Activated naive CD4-positive, alpha-beta T cell treated with anti-CD3 and anti-CD28 coated beads, Interleukin-2, amount 50 U/mL, for 72 hours (primary cell): ENCODE measurements around the gene AP2M1. TPM values are rescaled to one million over a fixed set of nuclear protein-coding genes. Genes with fewer than 3 reads are reported as not detected.

ENCODE experiments used
- ATAC-seq, 2 donors: fragments of 150-1000 bp; cut with Tn5 transposase; 2 replicates each; pipeline ENCODE4 v1.10.0; 2021; ENCODE audit warnings: mild to moderate bottlenecking in 2 of 2, moderate library complexity in 2 of 2
- DNase-seq, 2 donors: peaks; one replicate each; pipeline ENCODE4 v3.0.0; 2021 to 2022; ENCODE audit warnings: low spot score in 2 of 2
- H3K27ac Mint-ChIP-seq, 2 donors: one replicate each; pipeline ENCODE4 v1.8.0; 2022; ENCODE audit warnings: mild to moderate bottlenecking in 2 of 2, mixed read lengths in 2 of 2
- H3K36me3 Mint-ChIP-seq, 2 donors: one replicate each; pipeline ENCODE4 v1.8.0; 2022; ENCODE audit warnings: mixed read lengths in 2 of 2
- H3K9me3 Mint-ChIP-seq, 2 donors: one replicate each; pipeline ENCODE4 v1.8.0; 2022; ENCODE audit warnings: mixed read lengths in 2 of 2
- total RNA-seq, 2 donors: library from RNA; stranded (reverse); gene quantifications; one replicate each; pipeline ENCODE4 v1.2.3, GENCODE V29; 2022

The AP2M1 gene
- total RNA-seq: 100 to 1,000 TPM; 207 to 288 TPM

DNA sequence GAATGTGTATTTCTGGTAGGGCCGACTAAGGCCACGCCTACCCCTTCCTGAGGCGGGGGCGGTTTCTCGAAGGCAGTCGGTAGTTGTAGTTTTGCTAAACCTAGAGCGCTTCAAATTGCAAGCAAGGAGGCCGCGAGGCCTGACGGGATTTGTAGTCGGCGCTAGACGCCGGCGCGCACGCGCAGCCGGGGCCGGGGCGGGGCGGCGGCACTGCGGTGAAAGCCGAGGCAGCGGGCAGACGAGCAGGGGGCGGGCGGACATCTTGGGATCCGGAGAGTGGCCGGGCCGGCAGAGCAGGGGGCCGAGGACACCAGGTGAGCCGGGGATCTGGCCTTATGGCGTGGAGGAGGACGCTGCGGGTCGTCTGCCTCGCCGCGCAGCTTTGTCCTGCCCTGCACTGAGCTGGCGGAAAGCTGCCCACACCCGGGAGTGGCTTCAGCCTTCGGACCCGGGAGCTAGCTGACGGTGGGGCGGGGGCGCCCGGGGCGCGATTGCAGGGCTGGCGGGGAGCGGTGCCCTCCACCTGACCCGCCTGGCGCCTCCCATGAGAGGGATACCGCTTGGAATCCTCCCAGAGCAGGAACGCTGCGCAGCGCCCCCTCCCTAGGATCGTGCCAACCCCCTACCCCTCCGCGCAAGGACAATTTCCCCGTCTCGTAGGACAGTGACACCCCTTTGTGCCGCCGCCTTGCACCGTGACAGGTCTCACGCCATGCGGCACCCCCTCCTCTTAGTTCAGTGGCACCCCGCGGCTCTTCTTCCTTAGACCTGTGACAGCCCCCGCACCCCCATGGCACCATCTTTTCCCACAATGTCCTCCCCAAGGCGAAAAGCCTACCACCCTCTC is at the start of gene AP2M1:
Gene AP2M1 (plus strand): TSS at position 210 of the 847 bp plus-strand sequence. CDS start 2,139 bp downstream, outside the sequence.
- peaks cover 17 to 27% of the 10 kb centered on the region in 2 donors for H3K36me3 Mint-ChIP-seq

DNA sequence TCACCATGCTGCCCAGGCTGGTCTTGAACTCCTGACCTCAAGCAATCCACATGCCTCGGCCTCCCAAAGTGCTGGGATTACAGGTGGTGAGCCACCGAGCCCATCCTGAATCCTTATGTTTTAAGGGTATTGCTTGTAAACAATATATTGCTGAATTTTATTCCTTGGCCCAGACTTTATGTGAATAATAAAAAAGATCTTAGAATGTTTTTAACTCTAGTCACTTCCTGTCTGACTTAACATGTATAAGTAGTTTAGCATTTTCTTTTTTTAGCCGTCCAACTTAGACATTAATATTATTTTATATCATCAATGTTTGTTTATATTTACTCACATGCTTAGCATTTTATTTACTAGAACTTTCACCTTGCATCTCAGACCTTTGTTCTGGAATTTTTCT is 48.6 kb upstream of the AP2M1 start:
- DNase-seq (no peak), ATAC-seq (no peak)
- Mint-ChIP-seq H3K36me3 (no peaks in the 10 kb centered on the region), H3K9me3 (no peaks in the 10 kb centered on the region), H3K27ac (no peak overlapping the region)

More for the DNA sequence above, at the start of gene AP2M1:
- Mint-ChIP-seq H3K9me3 (no peaks in the 10 kb centered on the region), H3K27ac (peak within 1 kb of the TSS; percentile 95 to 96)
- peak; percentile 97 to 99 for DNase-seq
- ATAC-seq: peak; percentile 95 to 98

DNA sequence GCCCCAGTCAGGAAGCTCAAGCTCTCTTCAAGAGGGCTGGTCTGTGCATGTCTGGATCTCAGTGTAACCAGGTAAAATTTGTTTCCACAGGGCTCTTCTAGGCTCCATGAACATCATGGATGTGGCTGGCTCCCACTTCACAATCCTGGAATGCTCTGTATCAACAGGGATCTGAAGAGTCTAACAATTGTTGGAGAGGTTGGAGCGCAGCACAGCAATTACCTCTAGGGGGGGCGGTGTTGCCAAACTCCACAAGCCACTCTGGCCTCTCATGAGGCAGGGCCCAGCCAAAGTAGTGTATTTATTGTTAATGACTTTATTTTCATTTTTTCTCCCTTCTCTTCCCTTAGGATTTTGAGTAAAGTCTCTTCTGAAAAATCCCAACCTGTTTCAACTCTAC is 45.6 kb upstream of the AP2M1 start:
- DNase-seq (no peak), ATAC-seq (peak; percentile 40 to 47)
- no peak overlapping the region for H3K27ac Mint-ChIP-seq
- H3K36me3 Mint-ChIP-seq: peaks cover 2 to 6% of the 10 kb centered on the region in 2 donors
- no peaks in the 10 kb centered on the region for H3K9me3 Mint-ChIP-seq

DNA sequence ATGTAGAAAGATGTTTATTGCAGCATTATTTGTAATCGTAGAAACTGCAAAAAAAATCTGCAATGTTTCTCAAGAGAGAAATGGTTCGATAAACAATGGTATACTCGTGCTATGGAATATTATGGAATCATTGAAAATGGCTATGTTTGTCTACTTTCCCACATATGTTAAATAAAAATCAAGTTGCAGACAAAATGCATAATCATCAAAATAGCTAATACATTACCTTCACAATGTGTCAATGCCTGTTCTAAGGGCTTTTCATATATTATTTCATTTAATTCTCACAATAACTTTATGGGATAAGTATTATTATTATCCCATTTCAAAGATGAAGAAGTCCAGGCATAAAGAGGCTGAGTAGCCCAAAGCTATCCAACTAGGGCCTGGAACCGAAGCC is 41.7 kb upstream of the AP2M1 start:
- no peaks in the 10 kb centered on the region for H3K9me3 Mint-ChIP-seq
- H3K36me3 Mint-ChIP-seq: peaks cover 22 to 25% of the 10 kb centered on the region in 2 donors
- ATAC-seq: no peak
- DNase-seq: no peak
- H3K27ac Mint-ChIP-seq: no peak overlapping the region

DNA sequence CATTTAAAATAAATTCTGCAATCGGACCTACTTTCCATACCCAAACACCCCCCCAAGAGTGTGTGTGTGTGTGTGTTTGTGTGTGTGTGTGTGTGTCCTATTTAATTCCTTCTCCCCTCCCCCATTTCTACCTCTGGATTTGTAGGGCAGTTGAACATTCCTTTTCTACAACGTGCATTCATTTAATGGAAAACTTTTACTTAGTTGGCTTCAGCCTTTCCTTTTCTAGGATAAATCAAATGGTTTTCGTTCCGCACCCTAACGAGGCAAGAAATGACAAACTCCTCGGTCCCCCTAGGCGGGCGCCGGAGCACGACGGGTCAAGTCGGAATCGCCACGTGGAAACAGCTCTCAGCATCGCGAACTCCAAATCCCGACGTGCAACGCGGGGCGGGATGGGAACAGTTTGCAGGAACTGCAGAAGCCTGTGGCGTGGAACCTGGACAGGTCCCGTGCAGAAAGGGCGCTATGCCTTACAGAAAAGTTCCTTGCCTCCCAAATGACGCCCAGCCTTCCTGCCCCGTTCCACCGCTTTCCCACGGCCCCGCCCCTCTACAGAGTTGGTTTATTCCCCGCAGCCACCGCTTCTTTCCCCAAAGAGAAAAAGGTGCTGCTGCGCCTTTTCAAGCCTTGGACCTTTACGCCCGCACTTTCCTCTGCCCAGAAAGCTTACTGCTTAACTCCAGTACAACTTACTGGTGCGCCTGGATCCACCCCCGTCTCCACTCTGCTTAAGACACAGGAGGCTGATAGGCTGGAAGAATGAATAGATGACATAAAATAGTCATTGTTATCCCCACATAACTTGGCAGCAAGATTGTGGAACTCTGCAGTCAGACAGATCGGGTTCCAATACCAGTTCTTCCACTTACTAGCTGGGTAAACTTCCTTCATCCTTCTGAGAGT is 40.6 kb upstream of the AP2M1 start:
- DNase-seq (peak in 1 of 2 donors; percentile 42), ATAC-seq (peak; percentile 14 to 61)
- H3K36me3 Mint-ChIP-seq: peaks cover 24 to 25% of the 10 kb centered on the region in 2 donors
- peak overlapping the region; percentile 88 to 96 for H3K27ac Mint-ChIP-seq
- H3K9me3 Mint-ChIP-seq: no peaks in the 10 kb centered on the region

DNA sequence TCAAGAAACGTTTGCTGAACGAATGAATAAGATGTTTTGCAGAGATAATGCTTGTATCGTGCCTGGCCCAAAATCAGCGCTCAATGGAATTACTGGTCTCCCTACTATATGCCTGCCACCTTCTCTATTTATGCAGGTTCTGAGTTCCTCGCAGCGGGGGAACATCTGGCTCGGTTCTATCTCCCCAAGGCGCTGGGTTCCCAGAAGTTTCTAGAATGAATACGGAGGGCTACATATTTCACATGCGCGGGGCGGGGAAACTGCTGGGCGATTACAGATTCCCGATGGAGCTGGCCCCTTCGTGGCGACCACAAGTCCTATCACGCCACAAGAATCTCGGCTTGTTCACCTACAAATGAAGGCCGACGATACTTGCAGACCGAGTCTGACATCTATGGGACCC is 39.9 kb upstream of the AP2M1 start:
- Mint-ChIP-seq H3K9me3 (no peaks in the 10 kb centered on the region), H3K27ac (peak overlapping the region; percentile 88 to 96), H3K36me3 (peaks cover 24 to 25% of the 10 kb centered on the region in 2 donors)
- ATAC-seq: peak; percentile 26 to 43
- no peak for DNase-seq

DNA sequence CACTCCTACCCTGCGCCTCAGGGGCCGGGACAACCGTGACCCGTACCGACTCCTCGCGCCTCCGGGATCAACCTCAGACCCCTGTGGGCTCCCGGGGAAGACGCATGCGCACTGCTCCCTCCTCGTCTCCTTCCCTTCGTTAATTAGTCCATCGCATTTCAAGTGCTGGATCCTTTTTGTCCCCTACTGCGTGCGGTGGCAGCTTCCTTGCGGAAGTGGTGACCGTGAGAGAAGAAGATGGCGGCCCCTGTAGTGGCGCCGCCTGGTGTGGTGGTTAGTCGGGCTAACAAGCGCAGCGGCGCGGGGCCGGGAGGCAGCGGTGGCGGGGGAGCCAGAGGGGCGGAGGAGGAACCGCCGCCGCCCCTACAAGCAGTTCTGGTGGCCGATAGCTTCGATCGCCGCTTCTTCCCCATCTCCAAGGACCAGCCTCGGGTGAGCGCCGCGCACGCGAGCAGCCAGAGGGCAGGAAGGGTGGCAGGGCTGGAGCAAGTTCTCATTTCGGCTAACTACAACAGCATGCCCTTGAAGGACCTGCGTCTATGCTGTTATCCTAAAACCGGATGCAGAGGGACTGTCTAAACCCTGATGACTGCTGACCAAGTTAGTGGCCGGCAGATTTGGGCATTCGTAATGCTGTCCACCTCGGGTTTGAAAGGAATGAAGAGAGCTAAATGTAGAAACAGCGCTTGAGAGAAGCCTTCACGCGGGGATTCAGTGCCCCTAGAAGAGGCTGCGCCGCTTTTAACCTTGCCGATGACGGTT is 39.3 kb upstream of the AP2M1 start, which contains the start of gene EIF2B5:
Gene EIF2B5 (plus strand): TSS at position 210 of the 762 bp plus-strand sequence. CDS start 28 bp downstream, at position 238.
- ATAC-seq (peak; percentile 90 to 93), DNase-seq (peak; percentile 81 to 86)
- Mint-ChIP-seq H3K9me3 (no peaks in the 10 kb centered on the region), H3K27ac (peak within 1 kb of the TSS; percentile 88 to 96), H3K36me3 (peaks cover 24 to 25% of the 10 kb centered on the region in 2 donors)

DNA sequence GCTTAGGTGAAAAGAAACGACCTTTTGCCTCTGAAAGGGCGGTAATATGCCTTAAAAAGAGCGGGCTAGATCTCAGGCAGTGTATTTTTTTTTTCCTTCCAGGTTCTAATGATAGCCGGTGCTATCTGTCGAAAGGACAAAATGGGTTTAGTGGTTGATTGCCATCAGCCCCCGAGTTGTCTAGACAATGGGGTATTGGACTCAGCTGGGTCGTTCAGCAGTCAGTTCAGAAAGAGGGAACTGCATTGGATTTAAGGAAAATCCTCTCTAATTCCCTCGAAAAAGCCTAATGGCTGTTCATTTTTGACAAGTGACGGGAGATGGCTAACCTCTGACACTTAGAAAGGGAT is 38.8 kb upstream of the AP2M1 start:
- ATAC-seq (no peak), DNase-seq (no peak)
- Mint-ChIP-seq H3K27ac (peak overlapping the region; percentile 88 to 96), H3K9me3 (no peaks in the 10 kb centered on the region), H3K36me3 (peaks cover 24 to 25% of the 10 kb centered on the region in 2 donors)

DNA sequence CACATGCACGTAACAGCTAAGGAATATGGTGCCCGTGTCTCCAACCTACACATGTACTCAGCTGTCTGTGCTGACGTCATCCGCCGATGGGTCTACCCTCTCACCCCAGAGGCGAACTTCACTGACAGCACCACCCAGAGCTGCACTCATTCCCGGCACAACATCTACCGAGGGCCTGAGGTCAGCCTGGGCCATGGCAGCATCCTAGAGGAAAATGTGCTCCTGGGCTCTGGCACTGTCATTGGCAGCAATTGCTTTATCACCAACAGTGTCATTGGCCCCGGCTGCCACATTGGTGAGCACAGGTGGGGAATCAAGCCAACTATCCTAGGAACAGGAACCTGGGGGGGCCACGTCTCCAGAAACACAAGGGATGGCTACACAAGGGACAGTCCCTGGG is 34.2 kb upstream of the AP2M1 start:
- ATAC-seq (no peak), DNase-seq (no peak)
- no peaks in the 10 kb centered on the region for H3K9me3 Mint-ChIP-seq
- H3K36me3 Mint-ChIP-seq: peaks cover 13 to 16% of the 10 kb centered on the region in 2 donors
- no peak overlapping the region for H3K27ac Mint-ChIP-seq

DNA sequence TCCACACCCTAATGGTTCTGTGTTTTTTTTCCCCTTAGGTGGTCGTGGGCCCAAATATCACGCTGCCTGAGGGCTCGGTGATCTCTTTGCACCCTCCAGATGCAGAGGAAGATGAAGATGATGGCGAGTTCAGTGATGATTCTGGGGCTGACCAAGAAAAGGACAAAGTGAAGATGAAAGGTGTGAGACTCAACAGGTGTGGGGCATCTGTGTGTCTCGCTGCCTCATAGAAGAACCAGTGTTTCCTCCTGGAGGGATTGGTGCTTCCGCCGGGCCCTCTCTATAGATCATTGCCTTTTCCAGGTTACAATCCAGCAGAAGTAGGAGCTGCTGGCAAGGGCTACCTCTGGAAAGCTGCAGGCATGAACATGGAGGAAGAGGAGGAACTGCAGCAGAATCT is 32.5 kb upstream of the AP2M1 start:
- Mint-ChIP-seq H3K9me3 (no peaks in the 10 kb centered on the region), H3K36me3 (peaks cover 5 to 9% of the 10 kb centered on the region in 2 donors), H3K27ac (peak overlapping the region in 1 of 2 donors; percentile 78)
- ATAC-seq: no peak
- DNase-seq: no peak

DNA sequence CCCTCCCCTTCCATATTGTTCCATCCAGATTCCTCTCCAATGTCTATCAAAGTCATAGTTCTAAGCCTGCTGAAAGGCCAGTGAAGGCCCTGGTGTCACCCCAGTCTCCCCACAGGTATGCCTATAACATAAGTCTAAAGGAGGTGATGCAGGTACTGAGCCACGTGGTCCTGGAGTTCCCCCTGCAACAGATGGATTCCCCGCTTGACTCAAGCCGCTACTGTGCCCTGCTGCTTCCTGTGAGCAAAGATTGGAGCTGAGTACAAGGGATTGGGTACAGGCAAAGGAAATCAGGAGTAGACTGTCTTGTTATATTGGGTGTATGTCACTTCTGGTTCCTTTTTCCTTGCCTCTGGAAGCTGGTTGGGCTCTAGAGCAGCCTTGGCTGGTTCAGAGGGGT is 31.3 kb upstream of the AP2M1 start:
- peak overlapping the region in 1 of 2 donors; percentile 78 for H3K27ac Mint-ChIP-seq
- DNase-seq (no peak), ATAC-seq (no peak)
- H3K36me3 Mint-ChIP-seq: peaks cover 0 to 5% of the 10 kb centered on the region in 2 donors
- H3K9me3 Mint-ChIP-seq: no peaks in the 10 kb centered on the region

DNA sequence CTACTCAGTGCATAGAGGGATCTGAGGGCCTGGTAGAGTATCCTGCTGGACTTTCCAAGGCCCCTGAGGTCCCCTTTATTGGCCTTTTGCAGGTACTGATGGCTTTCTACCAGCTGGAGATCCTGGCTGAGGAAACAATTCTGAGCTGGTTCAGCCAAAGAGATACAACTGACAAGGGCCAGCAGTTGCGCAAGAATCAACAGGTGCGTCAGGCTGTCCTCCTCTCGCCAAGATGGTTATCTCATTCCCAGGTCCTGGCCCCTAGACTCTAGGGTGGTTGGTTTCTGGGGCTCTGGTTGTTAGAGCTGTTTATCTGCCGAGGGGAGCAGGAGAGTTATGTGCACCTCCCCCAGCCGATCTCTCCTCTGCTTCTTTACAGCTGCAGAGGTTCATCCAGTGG is 30.1 kb upstream of the AP2M1 start:
- ATAC-seq (no peak), DNase-seq (no peak)
- H3K36me3 Mint-ChIP-seq: peaks cover 0 to 5% of the 10 kb centered on the region in 2 donors
- no peak overlapping the region for H3K27ac Mint-ChIP-seq
- H3K9me3 Mint-ChIP-seq: no peaks in the 10 kb centered on the region

DNA sequence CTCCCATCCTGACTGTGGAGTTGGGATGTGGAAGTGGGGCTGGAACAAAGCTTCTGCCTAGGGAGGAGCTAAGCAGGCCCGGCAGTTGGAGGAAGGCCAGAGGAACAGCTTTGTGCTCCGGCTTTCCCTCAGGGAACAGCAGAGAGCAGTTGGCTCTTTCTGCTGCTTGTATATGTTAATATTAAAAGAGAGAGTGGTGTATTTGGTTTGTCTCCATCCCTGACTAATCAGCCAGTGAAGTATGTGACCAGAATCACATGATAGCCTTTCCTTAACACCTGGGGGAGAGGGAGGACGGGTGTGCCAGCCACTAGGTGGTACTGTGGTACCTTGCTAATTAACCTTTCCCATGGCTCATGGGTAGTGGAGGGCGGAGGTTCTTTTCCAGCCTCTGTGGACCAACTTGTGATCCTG is 29.5 kb upstream of the AP2M1 start:
- ATAC-seq: peak; percentile 70 to 81
- H3K36me3 Mint-ChIP-seq: peaks cover 0 to 5% of the 10 kb centered on the region in 2 donors
- no peak overlapping the region for H3K27ac Mint-ChIP-seq
- no peak for DNase-seq
- no peaks in the 10 kb centered on the region for H3K9me3 Mint-ChIP-seq

DNA sequence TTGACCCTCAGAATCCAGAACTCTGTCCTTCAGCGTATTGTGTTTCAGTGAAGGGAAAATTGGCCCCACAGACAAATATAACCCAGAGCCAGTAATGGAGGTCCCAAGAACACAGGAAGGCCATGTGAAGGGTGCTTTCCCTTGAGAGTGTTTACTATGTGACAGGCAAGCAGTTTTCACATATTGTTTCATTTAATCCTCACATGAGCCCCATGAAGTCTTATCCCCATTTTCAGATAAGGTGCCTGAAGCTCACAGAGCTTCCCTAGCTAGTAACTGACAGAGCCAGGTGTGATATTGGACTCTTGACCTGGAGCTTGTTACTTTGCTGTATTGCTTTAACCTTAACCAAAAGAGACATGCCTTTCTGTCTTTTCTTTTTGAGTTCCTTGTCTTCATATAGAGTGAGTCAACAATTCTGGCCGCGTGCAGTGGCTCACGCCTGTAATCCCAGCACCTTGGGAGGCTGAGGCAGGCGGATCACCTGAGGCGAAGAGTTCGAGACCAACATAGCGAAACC is 28.8 kb upstream of the AP2M1 start:
- H3K9me3 Mint-ChIP-seq: no peaks in the 10 kb centered on the region
- no peak overlapping the region for H3K27ac Mint-ChIP-seq
- DNase-seq (no peak), ATAC-seq (no peak)
- H3K36me3 Mint-ChIP-seq: peaks cover 0 to 5% of the 10 kb centered on the region in 2 donors

DNA sequence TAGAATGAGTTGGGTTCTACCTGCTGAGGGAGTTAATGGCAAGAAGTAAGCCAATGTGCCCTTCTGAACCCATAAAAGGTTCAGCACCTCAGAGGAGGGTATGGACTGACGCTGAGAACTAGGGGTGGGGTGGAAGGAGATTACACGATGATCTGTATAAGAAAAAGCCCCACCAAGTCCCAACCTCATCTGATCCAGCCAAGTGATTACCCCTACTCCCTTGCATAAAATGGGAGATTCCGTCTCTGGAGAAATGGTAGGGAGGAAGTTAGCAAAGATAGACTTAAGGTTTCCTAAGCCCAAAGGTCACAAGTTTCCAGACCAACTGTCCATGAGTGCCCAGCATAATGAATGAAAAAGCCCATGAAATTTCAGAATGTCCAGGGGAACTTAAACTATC is 26.6 kb upstream of the AP2M1 start:
- ATAC-seq (no peak), DNase-seq (no peak)
- no peaks in the 10 kb centered on the region for H3K36me3 Mint-ChIP-seq
- no peak overlapping the region for H3K27ac Mint-ChIP-seq
- H3K9me3 Mint-ChIP-seq: no peaks in the 10 kb centered on the region

DNA sequence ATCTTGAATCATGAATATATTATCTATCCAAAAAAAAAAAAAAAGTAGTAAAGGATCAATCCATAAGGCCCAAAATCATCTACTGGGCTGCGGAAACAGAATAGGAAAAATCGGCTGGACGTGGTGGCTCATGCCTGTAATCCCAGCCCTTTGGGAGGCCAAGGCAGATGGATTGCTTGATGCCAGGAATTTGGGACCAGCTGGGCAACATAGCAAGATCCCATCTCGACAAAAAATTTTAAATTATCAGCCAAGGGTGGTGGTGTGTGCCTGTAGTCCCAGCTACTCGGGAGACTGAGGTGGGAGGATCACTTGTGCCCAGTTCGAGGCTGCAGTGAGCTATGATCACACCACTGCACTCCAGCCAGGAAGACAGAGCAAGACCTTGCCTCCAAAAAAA is 25.5 kb upstream of the AP2M1 start:
- ATAC-seq: no peak
- DNase-seq: no peak

More for the DNA sequence above, 25.5 kb upstream of the AP2M1 start:
- H3K27ac Mint-ChIP-seq: no peak overlapping the region
- no peaks in the 10 kb centered on the region for H3K9me3 Mint-ChIP-seq
- H3K36me3 Mint-ChIP-seq: no peaks in the 10 kb centered on the region
